ENCODE measurements around the gene UNK.

The UNK gene

DNA sequence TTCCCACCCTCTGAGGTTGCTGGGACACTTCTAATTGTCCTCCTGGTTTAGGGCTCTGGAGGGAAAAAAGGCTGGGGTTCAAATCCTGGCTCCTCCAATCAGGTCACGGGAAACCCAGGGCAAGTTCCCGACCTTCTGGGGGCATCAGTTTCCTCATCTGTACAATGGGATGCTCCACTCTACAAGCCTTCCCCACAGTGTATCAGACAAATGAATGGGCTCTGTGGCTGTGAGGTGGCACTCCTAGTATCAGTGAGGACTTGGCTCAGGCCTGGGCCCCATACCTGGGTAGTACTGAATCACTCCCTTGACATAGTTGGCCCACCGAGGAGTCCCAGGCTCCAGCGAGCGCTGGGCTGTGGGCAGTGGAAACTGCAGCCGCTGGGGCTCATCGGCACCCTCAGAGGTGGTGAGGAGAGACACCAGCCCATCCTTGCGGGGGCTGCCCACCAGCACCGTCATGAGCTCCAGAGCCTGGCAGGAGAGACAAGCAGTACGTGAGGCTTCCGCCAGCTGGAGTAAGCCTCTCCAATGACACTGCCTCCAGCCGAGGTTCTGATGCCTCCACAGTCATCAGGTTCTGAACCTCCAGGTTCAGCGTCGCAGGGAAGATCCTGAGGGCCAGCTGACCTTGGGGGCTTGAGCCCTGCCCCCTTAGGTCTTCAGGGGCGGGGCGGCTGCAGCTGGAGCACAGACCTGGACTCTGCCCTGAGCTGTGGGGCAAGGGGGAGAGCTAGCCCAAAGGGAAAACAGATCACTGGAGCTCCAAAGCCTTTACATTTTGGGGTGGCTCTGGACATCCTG is 20.8 kb upstream of the UNK start:
- in situ Hi-C loops (cut with MboI; ENCODE audit: low sequenced_read_pairs, unreplicated experiment) = no loop called here
- TF ChIP-seq, protein P1, sequence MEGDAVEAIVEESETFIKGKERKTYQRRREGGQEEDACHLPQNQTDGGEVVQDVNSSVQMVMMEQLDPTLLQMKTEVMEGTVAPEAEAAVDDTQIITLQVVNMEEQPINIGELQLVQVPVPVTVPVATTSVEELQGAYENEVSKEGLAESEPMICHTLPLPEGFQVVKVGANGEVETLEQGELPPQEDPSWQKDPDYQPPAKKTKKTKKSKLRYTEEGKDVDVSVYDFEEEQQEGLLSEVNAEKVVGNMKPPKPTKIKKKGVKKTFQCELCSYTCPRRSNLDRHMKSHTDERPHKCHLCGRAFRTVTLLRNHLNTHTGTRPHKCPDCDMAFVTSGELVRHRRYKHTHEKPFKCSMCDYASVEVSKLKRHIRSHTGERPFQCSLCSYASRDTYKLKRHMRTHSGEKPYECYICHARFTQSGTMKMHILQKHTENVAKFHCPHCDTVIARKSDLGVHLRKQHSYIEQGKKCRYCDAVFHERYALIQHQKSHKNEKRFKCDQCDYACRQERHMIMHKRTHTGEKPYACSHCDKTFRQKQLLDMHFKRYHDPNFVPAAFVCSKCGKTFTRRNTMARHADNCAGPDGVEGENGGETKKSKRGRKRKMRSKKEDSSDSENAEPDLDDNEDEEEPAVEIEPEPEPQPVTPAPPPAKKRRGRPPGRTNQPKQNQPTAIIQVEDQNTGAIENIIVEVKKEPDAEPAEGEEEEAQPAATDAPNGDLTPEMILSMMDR (IDR thresholded peaks at IDR 0.05; ENCODE audit: borderline replicate concordance, control extremely low read depth, extremely low read depth, insufficient read depth, missing control alignments) = no peak
- no peak for DNase-seq (ENCODE audit: low spot score)

DNA sequence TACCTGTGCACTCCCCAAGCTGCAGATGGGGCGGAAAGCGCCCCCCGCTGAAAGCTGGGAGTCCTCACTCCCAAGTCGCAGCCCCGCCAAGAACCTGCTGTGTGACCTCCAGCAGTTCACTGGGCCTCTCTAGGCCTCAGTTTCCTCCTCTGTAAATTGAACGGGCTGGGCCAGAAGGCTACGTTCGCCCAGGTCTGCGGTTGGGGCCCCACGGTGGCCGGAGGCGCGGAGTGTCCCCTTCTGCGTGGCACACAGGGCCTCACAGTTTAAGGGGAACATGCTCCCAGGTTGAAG is 20.2 kb upstream of the UNK start:
- peak; percentile 45 for DNase-seq (ENCODE audit: low spot score)
- TF ChIP-seq, protein P1 (IDR thresholded peaks at IDR 0.05; ENCODE audit: borderline replicate concordance, control extremely low read depth, extremely low read depth, insufficient read depth, missing control alignments) = no peak
- in situ Hi-C loops (cut with MboI; ENCODE audit: low sequenced_read_pairs, unreplicated experiment) = no loop called here

DNA sequence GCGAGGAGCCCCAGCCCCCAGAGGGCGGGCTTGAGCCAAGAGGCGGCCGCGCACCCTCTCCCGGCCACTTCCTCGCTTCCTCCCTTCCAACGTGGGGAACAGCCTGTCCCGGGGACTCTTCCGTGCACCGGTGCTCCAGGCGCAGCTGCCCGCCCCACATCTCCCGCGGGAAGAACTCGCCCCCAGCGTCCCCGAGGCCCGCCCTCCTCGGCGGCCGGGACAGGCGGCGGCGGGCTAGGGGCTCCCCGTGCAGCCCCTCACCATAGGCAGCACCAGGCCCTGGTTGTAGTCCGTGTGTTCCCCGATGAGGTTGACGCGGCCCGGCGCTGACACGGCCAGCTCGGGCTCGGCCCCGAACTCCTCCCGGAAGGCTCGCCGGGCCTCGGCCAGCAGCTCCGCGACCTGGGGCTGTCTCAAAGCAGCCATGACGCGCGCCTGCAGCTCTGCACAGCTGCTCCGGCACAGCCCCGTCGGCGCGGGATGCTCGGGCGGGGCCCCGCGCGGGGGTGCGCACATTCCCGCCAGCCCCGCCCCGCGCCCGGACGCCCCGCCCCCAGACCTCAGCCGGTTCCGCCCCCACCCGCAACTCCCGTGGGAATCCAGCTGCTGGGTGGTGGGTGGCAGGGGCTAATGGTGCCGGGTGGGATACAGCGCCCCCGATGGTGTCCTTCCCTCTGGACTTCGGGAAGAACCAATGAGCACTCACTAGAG is 19.7 kb upstream of the UNK start, which contains the start of gene GALK1:
Gene GALK1, minus strand, starts transcription at position 482 of the 711 bp plus-strand sequence. Its CDS starts 56 bp downstream, at position 426.
- TF ChIP-seq, protein P1 (IDR thresholded peaks at IDR 0.05; ENCODE audit: borderline replicate concordance, control extremely low read depth, extremely low read depth, insufficient read depth, missing control alignments) = peak; percentile 62
- in situ Hi-C loops (cut with MboI; ENCODE audit: low sequenced_read_pairs, unreplicated experiment) = no loop called here
- peak; percentile 92 for DNase-seq (ENCODE audit: low spot score)

DNA sequence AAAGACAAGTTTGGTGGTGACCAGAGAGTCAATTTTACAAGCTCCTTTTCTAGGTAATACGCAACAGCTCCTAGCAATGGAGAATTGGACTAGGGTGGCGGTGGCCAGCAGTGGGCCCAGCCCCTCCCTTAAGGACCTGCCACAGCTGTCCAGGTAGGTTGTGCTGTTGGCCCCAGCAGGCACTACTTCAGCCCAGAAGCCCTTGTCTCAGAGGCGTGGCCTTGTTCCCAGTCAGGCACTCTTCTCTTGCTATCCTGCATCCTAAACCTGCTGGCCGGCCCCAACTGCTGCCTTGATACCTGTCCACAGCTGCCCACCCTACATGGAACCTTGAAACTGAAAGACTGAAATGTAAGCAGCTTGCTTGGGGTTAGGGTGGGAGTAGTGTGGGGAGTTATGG is 18.6 kb upstream of the UNK start:
- in situ Hi-C loops (cut with MboI; ENCODE audit: low sequenced_read_pairs, unreplicated experiment) = no loop called here
- DNase-seq (ENCODE audit: low spot score) = no peak
- TF ChIP-seq, protein P1 (IDR thresholded peaks at IDR 0.05; ENCODE audit: borderline replicate concordance, control extremely low read depth, extremely low read depth, insufficient read depth, missing control alignments) = no peak

DNA sequence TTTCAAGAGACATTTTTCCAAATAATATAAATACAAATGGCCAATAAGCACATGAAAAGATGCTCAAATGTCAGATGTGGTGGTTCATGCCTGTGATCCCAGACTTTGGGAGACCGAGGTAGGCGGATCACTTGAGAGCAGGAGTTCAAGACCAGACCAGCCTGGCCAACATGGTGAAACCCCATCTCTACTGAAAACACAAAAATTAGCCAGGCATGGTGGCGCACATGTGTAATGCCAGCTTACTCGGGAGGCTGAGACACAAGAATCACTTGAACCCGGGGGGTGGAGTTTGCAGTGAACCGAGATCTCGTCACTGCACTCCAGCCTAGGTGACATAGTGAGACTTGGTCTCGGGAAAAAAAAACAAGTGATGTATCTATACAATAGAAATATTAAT is 16.7 kb upstream of the UNK start:
- in situ Hi-C loops (cut with MboI; ENCODE audit: low sequenced_read_pairs, unreplicated experiment) = no loop called here
- TF ChIP-seq, protein P1 (IDR thresholded peaks at IDR 0.05; ENCODE audit: borderline replicate concordance, control extremely low read depth, extremely low read depth, insufficient read depth, missing control alignments) = no peak
- DNase-seq (ENCODE audit: low spot score) = no peak

DNA sequence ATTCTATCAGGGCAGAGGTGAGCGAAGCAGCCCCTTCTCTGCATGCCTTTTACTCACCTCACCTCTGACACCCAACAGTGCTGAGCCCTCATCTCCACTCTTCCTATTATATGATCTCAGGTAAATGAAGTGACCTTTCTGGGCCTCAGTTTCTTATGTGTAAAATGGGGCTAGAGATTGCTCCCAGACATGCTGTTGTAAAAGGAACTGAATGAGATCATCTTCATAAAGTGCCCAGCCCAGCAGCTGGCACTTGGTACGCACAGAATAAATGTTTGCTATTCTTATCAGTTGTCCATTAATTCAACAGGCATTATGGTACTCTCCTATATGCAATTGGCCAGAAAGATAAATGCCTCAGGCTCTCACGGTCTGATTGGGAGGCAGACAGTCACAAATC is 15.1 kb upstream of the UNK start:
- in situ Hi-C loops (cut with MboI; ENCODE audit: low sequenced_read_pairs, unreplicated experiment) = no loop called here
- TF ChIP-seq, protein P1 (IDR thresholded peaks at IDR 0.05; ENCODE audit: borderline replicate concordance, control extremely low read depth, extremely low read depth, insufficient read depth, missing control alignments) = no peak
- DNase-seq (ENCODE audit: low spot score) = no peak

Data from GM13976 (cell line).